Measurements from ENCODE around the gene DIP2C.
"Not testable (repeated sequence)": the region's sequence is repeated elsewhere in the genome, so short reads cannot be mapped to it uniquely, and the experiment has no call there.

The DIP2C gene

DNA sequence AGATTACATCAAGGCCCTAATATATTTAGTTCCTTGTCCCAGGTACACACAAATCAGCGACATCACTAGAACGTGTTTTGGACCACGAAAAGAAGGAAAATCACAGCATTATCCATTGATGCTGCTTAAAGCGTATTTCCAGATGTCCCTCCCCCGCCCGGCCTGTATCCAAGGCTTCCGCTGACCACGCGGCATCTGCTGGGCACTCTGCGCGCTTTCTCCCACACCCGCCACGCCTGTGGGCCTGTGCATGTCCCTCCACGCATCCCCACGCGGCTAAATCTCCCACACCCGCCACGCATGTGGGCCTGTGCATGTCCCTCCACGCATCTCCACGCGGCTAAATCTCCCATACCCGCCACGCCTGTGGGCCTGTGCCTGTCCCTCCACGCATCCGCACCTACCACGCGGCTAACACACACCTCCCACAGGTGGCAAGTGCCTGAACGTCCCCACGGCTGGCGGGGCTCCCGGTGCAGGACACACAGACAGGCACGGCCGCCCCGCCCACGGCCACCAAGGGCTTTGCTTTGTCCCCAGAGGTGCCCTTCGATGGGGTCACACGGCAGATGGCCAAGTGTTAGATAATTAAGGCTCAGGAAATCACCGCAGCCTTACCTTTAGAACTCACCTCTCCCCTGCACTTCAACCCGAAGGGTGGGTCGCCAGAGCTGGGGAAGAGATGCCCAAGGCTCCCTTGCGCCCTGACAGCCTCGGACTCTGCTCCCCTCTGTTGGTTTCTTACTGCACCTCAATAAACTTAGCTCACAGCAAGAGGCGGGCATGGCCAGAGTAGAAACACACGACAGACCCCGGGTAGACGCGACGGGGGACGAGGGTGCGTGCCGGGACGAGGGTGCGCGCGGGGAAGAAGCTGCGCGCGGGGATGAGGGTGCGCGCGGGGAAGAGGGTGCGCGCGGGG lies 49.5 kb downstream of the DIP2C start:
- no peak for DNase-seq

DNA sequence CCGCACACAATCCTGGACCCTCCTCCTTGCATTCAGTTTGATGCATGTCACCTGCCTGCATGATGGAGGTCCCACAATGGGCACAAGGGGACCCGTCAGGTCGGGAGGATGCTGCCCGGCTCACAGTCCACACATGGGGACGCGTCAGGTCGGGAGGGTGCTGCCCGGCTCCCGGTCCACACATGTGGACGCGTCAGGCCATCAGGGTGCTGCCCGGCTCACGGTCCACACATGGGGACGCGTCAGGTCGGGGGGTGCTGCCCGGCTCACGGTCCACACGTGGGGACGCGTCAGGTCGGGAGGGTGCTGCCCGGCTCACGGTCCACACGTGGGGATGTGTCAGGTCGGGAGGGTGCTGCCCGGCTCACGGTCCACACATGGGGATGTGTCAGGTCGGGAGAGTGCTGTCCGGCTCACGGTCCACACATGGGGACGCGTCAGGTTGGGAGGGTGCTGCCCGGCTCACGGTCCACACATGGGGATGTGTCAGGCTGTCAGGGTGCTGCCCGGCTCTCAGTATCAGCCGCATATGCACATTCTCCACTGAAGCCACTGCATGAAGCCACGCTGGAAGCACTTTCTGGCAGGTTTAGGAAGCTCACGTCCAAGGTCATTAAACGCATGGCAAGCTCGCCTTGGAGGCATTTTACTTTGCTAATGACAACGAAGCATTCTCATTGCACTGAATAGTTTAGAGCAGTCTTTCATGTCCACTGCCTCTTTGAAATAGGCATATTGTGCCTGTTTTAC lies 50.3 kb downstream of the DIP2C start:
- no peak for DNase-seq

GRCh38 chr10:637771-638195 lies 51.7 kb downstream of the DIP2C start:
- no peak for DNase-seq

DNA sequence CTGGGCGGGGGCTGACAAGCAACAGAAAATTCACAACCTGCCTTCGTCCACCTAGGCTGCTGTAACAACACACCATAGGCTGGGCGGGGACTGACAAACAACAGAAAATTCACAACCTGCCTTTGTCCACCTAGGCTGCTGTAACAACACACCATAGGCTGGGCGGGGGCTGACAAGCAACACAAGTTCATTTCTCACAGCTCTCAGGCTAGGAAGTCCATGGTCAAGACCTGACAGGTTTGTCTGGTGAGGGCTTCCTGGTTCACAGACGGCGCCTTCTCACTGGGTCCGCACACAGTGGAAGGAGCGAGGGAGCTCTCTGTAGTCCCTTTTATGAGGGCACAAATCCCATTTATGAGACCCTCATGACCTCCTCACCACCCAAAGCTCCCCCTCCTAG lies 52.2 kb downstream of the DIP2C start:
- no peak for DNase-seq

- DNase-seq: no peak
Observed at GRCh38 chr10:636769-637168, 52.7 kb downstream of the DIP2C start.

DNA sequence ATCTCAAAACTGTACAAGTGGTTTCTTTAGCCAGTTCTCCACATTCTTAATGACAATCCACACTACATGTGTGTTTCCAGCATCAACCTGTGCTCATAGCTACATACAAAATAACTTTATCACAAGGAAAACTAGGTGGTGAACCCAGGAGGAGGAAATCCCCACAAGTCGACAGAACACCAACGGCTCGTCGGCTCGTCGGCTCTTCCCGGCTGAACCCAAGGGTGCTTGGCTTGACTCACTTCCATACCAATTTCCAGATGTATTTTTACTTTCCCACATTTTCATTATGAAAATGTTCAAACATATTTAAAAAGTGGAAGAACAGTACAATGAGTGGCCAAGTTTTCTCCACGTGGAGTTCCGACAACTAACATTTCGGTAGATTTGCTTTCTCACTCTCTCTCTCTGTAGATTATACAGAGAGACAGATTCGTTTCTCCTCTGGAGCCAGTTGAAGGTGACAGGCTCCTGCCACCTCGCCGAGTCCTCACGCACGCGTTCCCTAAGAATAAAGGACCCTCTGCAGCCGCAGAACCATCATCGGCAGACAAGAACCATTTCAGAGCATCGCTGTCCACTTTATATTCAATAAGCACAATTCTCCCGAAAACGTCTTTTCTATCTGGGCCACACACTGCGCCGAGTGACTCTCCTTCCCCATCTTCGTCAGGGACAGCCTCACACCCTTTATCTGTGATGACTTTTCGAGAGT lies 53.3 kb downstream of the DIP2C start:
- DNase-seq: no peak

DNA sequence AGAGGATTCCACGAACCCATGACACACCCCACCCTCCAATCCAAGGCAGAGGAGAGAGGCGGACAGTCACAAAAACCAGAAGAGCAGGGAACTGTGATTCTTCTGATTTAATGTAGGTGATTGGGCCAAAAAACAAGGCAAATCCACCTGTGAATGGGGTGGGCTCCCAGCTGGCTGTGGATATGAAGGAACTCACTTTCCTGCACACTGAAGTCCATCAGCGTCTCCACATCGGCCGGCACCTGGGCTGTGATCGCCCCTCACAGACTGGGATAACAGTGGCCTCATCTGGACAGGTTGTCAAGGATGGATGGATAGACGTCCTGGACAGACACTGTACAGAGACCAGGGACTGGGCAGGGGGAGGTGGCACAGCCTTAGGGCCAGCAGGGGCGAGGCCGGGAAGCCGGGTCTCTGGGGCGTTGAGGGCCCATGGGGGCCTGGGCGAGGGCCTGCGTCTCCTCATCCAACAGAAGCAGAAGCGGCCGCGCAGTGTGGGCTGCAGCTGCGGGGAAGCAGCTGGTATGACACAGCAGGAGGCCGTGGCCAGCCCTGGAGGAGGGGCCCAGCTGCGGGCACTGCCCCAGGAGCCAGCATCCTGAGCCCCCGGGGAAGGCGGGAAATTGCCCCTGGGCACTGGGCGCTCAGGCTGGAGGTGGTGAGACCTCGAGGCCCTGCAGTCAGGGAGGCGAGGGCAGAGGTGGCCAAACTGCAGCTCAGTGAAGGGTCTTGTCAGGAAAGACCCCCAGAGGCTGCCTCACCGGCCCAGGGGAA lies 54.2 kb downstream of the DIP2C start:
- no peak for DNase-seq

GRCh38 chr10:634256-634655 lies 55.2 kb downstream of the DIP2C start:
- DNase-seq: no peak

DNA sequence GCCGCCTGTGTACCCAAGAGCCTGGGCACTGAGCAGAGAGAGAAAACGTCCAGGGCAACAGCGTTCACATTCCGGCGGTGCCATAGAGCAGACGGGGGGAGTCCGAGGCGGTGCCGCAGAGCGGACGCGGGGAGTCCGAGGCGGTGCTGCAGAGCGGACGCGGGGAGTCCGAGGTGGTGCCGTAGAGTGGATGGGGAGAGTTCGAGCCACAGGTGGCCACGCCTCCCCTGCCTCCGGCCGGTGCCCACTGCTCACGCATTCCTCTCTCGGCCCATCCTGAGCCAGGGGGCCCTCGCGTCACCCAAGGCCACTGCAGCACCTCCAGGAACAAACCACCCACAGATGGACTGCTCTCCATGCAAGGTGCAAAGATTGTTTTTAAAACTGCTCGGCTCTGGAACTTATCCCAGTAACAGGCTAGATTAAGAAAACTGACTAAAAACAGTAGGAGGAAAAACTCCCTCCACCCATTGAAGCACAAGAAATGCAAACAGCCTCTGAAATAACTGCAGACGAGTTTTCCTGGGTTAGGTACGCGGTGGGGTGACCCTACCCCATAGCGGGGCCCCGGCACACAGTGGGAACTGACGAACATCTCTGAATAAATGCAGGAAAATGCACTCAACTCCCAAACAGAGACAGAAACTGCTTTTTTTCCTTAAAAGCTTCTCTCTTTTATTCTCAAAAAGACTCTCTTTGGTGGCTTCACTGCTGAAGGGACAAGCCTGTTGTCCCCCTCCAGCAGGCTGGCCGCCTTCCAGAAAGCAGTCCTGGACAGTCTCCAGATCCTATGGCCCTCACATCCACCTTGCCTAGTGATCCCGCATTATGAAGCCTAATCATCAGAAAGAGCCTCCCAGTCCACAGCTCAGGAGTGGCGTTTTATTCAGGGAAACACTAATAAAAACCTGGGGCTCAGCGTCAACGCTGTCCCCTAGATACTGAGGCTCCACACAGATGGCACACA lies 55.9 kb downstream of the DIP2C start:
- DNase-seq: no peak

GRCh38 chr10:632807-633177 lies 56.7 kb downstream of the DIP2C start:
- DNase-seq: not testable (repeated sequence)

- not testable (repeated sequence) for DNase-seq
Observed at GRCh38 chr10:632155-632806, 57.2 kb downstream of the DIP2C start.

DNA sequence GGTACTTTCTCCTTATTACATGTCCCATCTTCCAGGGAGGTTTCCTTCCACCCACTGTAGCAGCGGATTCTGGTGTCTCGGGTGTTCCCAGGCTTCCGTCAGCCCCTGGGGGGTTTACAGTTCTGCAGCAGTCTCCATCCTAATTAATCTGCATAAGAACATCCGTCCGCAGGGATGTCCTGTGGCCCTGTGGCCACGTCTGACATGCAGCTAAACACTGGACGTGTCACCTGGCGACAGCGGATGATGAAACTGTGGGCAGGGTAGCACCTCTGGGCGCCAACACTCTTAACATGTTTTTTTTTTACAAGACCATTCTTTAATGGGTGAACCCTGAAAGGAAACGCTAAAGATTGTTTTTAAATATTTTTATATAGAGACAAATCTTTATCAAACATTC lies 58.2 kb downstream of the DIP2C start:
- no peak for DNase-seq

DNA sequence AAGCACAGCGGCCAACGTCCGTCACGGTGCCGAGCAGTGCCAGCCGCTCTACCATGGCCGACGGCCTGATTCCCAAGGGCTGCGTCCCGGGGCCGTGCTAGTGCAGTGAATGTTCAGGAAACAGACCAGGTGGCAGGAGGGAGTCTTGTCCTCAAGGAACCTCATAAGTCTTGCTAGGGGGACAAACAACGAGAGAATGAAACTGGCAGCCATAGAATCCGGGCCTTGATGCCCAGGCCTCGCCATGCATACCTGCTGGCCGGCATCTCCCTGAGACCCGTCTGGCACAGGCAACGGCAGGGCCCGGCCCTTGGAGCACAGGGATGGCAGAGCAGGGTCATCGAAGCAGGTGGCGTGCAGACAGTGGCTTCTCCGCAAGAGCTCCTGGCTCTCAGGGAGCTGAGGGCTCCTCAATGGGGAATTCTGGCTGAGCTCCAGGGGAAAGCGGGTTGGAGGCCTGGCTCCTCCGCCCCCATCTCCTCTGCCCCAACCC lies 58.8 kb downstream of the DIP2C start:
- no peak for DNase-seq

- no peak for DNase-seq
Observed at GRCh38 chr10:629186-629998, 60.1 kb downstream of the DIP2C start.

DNA sequence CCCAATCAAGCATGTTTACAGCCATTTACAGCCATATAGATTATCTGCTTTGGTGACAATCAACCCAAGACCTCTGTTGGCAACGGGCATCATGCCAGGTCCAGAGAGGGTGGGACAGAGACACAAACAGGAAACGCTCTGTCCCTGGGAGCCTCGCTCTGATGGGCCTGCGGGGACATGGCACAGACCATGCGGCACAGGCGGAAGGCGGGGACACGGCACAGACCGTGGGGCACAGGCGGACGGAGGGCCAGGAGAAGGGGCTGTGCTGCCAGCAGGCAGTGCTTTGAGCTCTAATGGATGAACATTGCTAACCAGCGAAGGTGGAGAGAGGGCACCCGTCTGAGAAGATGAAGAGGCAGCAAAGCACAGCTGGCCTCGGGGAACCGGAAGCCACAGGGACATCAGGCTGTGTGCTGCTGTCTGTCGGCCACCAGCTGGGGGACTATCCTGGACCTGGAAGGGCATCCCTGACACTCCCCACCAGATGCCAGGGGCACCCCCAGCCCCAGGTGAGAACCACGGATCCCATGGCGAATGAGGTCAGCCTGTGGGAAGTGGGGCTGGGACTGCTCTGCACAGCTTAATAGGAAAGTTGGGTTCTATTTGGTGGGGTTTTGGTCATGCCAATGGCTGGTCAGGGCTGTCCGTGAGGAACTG lies 61.0 kb downstream of the DIP2C start:
- no peak for DNase-seq

DNA sequence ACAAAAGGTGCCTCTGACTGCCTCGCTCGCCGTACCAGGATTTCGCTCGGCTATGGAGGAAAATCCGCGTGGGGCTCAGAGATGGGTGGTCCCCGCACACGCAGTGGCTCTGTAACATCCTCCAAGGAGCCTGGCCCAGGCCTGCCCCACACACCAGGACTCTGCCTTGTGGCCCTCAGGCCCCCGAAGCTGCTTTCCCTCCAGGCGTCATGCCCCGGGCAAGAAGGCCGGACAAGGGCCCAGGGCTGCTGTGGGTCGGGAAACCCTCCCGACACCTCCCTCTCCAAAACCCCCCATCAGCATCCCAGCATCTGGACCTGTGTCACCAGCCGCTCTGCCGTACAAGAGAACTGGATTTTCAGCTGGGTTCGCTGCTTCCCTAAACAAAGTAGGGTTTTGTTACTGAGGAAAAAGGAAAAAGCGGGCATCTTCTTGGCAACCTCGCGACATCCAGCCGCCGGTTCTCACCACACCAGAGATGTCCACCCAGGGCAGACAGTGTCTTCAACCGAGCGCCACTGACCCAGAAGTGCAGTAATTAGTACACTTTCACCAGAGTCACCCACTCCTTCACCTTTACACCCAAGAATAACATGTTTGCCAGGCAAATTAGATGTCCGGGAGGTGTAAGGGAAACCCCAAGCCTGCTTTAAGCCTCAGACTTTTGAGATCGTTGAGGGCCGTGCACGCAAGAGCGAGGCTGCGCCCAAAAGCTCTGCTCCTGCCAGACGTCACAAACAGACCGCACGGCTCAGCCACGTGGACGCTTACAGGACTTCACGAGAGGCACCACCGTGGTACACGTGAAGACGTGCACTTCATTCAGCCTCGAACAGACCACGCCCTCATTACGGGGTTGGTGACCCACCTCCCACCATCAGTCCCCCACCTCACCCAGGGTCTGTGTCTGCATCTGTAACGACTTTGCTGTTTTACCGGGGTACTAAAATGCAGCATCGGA lies 62.2 kb downstream of the DIP2C start:
- no peak for DNase-seq
